ENCODE measurements around the gene ACE2. TPM values are rescaled to one million over a fixed set of nuclear protein-coding genes. Genes with fewer than 3 reads are reported as not detected.
A peak's percentile ranks its signal among the peaks of the same experiment; 100 is the strongest.

Gene ACE2
- total RNA-seq, 1 experiment from 2014 or later = 1.8 TPM

DNA sequence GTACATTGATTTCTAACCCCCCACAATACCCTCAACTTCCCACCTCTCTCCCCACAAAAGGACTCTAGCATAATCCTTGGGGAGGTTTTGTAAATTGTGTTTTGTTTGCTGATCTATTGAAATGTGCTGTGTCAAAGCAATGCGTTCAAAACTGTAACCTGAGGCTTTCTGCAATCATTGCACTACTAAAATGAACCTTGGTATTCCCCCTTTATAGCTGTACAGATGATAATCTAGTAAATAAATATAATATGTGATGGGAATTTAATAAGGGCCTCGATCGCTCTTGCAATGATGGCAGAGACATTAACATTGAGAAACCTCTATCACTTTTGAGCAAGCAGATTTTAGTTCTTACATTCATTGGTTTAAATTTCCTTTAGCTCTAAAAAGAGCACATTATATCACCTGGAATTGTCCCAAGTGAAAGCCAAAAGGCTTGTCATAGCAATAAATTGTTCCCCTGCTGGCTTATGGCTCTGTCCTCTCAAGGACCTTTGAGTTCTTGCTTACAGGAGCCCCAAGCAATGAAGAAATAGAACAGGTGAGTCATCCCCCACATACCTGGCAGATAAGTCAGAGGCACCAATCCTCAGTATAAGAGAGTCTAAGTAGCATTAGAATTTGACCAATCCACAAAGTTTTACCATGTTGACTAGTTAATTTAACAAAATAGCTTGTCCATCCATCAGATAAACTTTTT is 18.4 kb upstream of the ACE2 start:
- H3K4me1 Mint-ChIP-seq (ENCODE audit: low read depth, unreplicated experiment) = no peaks in the 10 kb centered on the region
- no peak overlapping the region for H3K27ac Mint-ChIP-seq (ENCODE audit: unreplicated experiment)
- Histone ChIP-seq H3K36me3 (ENCODE audit: control insufficient read depth, insufficient read depth, low read length) (no peaks in the 10 kb centered on the region), H3K4me3 (ENCODE audit: low read depth, low read length) (no peak overlapping the region), H3K4me1 (peaks cover 9% of the 10 kb centered on the region), H3K27me3 (replicated peaks; ENCODE audit: control insufficient read depth, insufficient read depth, low read length) (no peaks in the 10 kb centered on the region), H3K9me3 (no peaks in the 10 kb centered on the region)
- peak overlapping the region; percentile 24 for H3K4me3 Mint-ChIP-seq (ENCODE audit: unreplicated experiment)
- BruUV-seq (replicated peaks) = no TSS peak
- DNase-seq = peak; percentile 57 to 62
- TF ChIP-seq, protein P1, sequence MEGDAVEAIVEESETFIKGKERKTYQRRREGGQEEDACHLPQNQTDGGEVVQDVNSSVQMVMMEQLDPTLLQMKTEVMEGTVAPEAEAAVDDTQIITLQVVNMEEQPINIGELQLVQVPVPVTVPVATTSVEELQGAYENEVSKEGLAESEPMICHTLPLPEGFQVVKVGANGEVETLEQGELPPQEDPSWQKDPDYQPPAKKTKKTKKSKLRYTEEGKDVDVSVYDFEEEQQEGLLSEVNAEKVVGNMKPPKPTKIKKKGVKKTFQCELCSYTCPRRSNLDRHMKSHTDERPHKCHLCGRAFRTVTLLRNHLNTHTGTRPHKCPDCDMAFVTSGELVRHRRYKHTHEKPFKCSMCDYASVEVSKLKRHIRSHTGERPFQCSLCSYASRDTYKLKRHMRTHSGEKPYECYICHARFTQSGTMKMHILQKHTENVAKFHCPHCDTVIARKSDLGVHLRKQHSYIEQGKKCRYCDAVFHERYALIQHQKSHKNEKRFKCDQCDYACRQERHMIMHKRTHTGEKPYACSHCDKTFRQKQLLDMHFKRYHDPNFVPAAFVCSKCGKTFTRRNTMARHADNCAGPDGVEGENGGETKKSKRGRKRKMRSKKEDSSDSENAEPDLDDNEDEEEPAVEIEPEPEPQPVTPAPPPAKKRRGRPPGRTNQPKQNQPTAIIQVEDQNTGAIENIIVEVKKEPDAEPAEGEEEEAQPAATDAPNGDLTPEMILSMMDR (IDR thresholded peaks at IDR 0.05; ENCODE audit: insufficient read depth in 1 of 2, low read depth in 1 of 2, low read length in 1 of 2, severe bottlenecking in 1 of 2, unreplicated experiment in 1 of 2) = no peak
- intact Hi-C loops (cut with micrococcal nuclease; ENCODE audit: unreplicated experiment) = no loop called here
- H3K27me3 Mint-ChIP-seq (ENCODE audit: insufficient read depth, unreplicated experiment) = no peaks in the 10 kb centered on the region
- H3K9me3 Mint-ChIP-seq (ENCODE audit: unreplicated experiment) = no peaks in the 10 kb centered on the region
- CTCF ChIA-PET = no interaction called here
- H3K36me3 Mint-ChIP-seq (ENCODE audit: insufficient read depth, unreplicated experiment) = no peaks in the 10 kb centered on the region
- POLR2A ChIA-PET = no interaction called here

DNA sequence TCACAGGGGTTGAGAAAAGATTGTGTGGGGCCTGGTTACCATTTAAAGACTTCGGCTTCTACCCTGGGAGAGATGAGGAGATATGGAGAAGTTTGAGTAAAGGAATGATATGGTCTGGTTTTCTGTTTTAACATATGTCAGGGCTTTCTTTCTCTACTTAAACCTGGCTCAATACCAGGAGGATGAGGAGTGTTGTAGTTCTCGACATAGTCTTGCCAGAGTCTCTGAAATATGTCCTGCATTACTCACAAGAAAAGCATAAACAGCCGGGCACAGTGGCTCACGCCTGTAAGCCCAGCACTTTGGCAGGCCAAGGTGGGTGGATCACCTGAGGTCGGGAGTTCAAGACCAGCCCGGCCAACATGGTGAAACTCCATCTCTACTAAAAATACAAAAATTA is 16.4 kb upstream of the ACE2 start:
- ChIA-PET POLR2A (no interaction called here), CTCF (no interaction called here)
- BruUV-seq (replicated peaks) = no TSS peak
- no peaks in the 10 kb centered on the region for H3K36me3 ChIP-seq (ENCODE audit: control insufficient read depth, insufficient read depth, low read length)
- DNase-seq = no peak
- Mint-ChIP-seq H3K27ac (ENCODE audit: unreplicated experiment) (no peak overlapping the region), H3K4me1 (ENCODE audit: low read depth, unreplicated experiment) (no peaks in the 10 kb centered on the region), H3K27me3 (ENCODE audit: insufficient read depth, unreplicated experiment) (no peaks in the 10 kb centered on the region), H3K9me3 (ENCODE audit: unreplicated experiment) (no peaks in the 10 kb centered on the region), H3K36me3 (ENCODE audit: insufficient read depth, unreplicated experiment) (no peaks in the 10 kb centered on the region), H3K4me3 (ENCODE audit: unreplicated experiment) (no peak overlapping the region)
- H3K9me3 ChIP-seq = no peaks in the 10 kb centered on the region
- TF ChIP-seq, protein P1 (IDR thresholded peaks at IDR 0.05; ENCODE audit: insufficient read depth in 1 of 2, low read depth in 1 of 2, low read length in 1 of 2, severe bottlenecking in 1 of 2, unreplicated experiment in 1 of 2) = no peak
- H3K4me3 ChIP-seq (ENCODE audit: low read depth, low read length) = no peak overlapping the region
- intact Hi-C loops (cut with micrococcal nuclease; ENCODE audit: unreplicated experiment) = no loop called here
- peaks cover 9% of the 10 kb centered on the region for H3K4me1 ChIP-seq
- H3K27me3 ChIP-seq (replicated peaks; ENCODE audit: control insufficient read depth, insufficient read depth, low read length) = no peaks in the 10 kb centered on the region

DNA sequence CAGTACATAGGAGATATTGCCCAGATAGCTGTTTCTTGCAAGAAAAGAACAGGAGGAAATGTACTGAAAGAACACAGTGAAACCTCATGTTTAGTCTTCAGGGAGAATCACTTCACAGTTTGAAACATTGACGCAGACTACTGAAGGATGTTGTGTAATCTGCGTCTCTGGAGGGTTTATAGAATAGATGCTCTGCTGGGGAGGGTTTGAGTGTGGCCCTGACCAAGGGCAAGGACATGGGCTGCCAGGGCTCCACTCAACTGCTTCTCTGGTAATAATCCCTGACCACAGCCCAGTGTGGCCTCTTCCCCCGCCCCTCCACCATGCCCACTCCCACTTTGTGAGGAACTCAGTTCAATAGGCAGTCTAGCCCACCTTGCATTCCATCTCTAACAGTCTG is 15.8 kb upstream of the ACE2 start:
- POLR2A ChIA-PET = no interaction called here
- BruUV-seq (replicated peaks) = no TSS peak
- TF ChIP-seq, protein P1 (IDR thresholded peaks at IDR 0.05; ENCODE audit: insufficient read depth in 1 of 2, low read depth in 1 of 2, low read length in 1 of 2, severe bottlenecking in 1 of 2, unreplicated experiment in 1 of 2) = no peak
- Mint-ChIP-seq H3K4me3 (ENCODE audit: unreplicated experiment) (no peak overlapping the region), H3K36me3 (ENCODE audit: insufficient read depth, unreplicated experiment) (no peaks in the 10 kb centered on the region), H3K4me1 (ENCODE audit: low read depth, unreplicated experiment) (no peaks in the 10 kb centered on the region), H3K27me3 (ENCODE audit: insufficient read depth, unreplicated experiment) (no peaks in the 10 kb centered on the region), H3K9me3 (ENCODE audit: unreplicated experiment) (no peaks in the 10 kb centered on the region), H3K27ac (ENCODE audit: unreplicated experiment) (no peak overlapping the region)
- Histone ChIP-seq H3K36me3 (ENCODE audit: control insufficient read depth, insufficient read depth, low read length) (no peaks in the 10 kb centered on the region), H3K4me1 (peaks cover 9% of the 10 kb centered on the region), H3K9me3 (no peaks in the 10 kb centered on the region), H3K4me3 (ENCODE audit: low read depth, low read length) (no peak overlapping the region), H3K27me3 (replicated peaks; ENCODE audit: control insufficient read depth, insufficient read depth, low read length) (no peaks in the 10 kb centered on the region)
- no peak for DNase-seq
- intact Hi-C loops (cut with micrococcal nuclease; ENCODE audit: unreplicated experiment) = no loop called here
- CTCF ChIA-PET = no interaction called here
